ENCODE results near the gene UQCR11.

- TF ChIP-seq CTCF (IDR thresholded peaks at IDR 0.05) (no peak), POLR2A (IDR thresholded peaks at IDR 0.05) (no peak)
Measured at GRCh38 chr19:1556390-1557070, 48.7 kb downstream of the UQCR11 start.

All from testis (tissue), 2 donors.